ENCODE results near the gene AURKA. TPM values are rescaled to one million over a fixed set of nuclear protein-coding genes. Genes with fewer than 3 reads are reported as not detected.
A peak's percentile ranks its signal among the peaks of the same experiment; 100 is the strongest.

Gene AURKA
- polyA plus RNA-seq, 1 donor from 2014 or later: 0.95 TPM

DNA sequence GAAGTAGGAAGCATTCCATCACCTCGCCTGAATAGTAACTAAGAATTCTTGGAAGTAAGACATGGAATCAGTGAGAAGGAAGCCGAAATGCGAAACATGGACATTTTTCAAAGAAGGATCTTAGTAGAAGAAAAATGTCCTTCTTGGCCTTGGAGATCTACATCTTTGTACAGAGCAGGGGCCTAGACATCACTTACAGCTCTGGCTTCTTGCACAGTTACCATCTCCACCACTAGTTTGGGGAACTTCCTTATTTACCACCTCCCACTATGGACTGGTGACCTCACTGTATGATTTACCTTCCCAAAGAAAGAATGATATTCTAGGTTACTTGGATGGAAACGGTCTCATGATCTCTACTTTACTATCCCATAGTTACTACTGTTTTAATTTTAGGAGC, 35.8 kb upstream of the AURKA start:
- peaks cover 8 to 19% (median 15%) of the 10 kb centered on the region in 3 donors for H3K4me1 Mint-ChIP-seq
- H3K9me3 Mint-ChIP-seq: peaks cover 0 to 1% (median 0%) of the 10 kb centered on the region in 3 donors
- H3K27me3 Mint-ChIP-seq: peaks cover 11% of the 10 kb centered on the region
- no peak overlapping the region for H3K4me3 Mint-ChIP-seq
- H3K36me3 Mint-ChIP-seq: no peaks in the 10 kb centered on the region
- no peak overlapping the region for H3K27ac Mint-ChIP-seq

DNA sequence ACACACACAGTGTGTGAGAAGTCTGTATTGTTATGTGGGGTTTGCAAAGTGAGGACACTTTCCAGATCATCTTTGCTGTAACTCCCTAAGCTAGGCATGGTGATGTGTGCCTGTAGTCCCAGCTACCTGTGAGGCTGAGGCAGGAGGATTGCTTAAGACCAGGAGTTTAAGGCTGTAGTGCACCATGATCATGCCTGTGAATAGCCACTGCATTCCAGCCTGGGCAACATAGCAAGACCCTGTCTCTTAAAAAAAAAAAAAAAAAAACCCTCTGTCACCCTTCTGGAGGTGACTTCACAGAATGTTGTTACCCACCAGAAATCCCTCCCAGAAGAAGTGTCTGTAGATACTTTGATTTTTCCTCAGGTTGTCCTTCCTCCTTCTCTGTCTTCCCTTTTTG, 34.9 kb upstream of the AURKA start:
- H3K27ac Mint-ChIP-seq: peak overlapping the region in 1 of 3 donors; percentile 39
- H3K4me1 Mint-ChIP-seq: peaks cover 8 to 19% (median 15%) of the 10 kb centered on the region in 3 donors
- no peak overlapping the region for H3K4me3 Mint-ChIP-seq
- H3K9me3 Mint-ChIP-seq: peaks cover 0 to 1% (median 0%) of the 10 kb centered on the region in 3 donors
- no peaks in the 10 kb centered on the region for H3K36me3 Mint-ChIP-seq
- H3K27me3 Mint-ChIP-seq: peaks cover 11% of the 10 kb centered on the region

DNA sequence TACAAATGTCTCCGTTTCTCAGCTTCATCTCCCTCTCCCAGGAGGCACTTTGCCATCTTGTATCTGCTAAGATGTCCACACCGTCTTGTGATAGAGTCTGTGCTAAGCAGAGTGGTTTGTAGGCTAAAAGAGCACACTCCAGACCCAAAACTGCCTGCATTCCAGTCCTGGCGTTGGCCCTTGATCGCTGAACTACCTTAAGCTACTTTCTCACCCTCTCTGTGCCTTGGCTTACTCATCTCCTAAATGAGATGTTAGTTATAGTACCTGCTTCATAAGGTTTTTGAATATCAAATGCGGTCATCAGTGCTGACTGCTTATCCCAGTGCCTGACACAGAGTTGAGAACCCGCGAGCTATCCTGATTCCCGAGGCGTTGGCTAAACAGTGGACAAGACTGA, 34.0 kb upstream of the AURKA start:
- Mint-ChIP-seq H3K36me3 (no peaks in the 10 kb centered on the region), H3K27ac (no peak overlapping the region), H3K27me3 (peaks cover 11% of the 10 kb centered on the region), H3K9me3 (peaks cover 0 to 1% (median 0%) of the 10 kb centered on the region in 3 donors), H3K4me3 (no peak overlapping the region), H3K4me1 (peaks cover 8 to 19% (median 15%) of the 10 kb centered on the region in 3 donors)

DNA sequence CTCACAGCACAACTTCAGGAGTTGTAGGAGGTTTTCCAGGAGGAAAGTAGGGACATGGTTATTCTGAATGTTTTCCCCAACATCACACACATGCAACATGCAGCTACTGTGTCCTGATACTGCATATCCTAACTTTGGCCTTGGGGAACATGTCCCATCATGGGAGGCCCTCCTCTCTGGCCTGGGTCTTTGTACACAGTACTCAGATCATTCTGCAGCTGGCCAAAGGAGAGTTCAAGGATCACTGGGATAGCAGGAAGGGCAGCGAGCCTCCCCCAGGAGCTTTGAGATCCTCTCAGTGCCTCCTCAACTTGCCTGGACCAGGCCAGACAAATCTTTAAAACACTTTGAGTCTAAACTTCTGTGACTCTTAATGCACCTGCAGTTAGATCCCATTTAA, 32.9 kb upstream of the AURKA start:
- Mint-ChIP-seq H3K27ac (no peak overlapping the region), H3K9me3 (peaks cover 0 to 1% (median 0%) of the 10 kb centered on the region in 3 donors), H3K27me3 (peaks cover 6% of the 10 kb centered on the region), H3K4me3 (no peak overlapping the region), H3K4me1 (peaks cover 8 to 14% (median 13%) of the 10 kb centered on the region in 3 donors), H3K36me3 (no peaks in the 10 kb centered on the region)

DNA sequence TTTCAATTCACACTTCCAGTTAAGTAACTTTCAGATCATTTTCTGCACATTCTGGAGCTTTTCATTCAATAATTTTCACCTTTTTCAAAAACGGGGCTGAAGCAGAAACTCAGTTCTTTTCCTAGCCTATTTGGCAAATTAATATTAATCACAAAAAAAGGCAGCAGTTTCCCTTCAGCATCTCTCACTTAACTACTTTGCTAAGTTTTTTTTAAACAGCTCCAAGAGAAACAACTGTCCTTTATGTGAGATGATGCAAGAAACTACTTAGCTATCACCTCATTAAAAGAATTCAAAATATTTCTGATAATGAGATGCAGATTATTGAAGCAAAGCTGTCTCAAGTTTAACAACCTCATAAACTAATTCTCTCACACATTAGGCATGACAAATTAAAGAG, 31.9 kb upstream of the AURKA start:
- peaks cover 0 to 6% (median 3%) of the 10 kb centered on the region in 3 donors for H3K4me1 Mint-ChIP-seq
- H3K36me3 Mint-ChIP-seq: no peaks in the 10 kb centered on the region
- H3K27me3 Mint-ChIP-seq: no peaks in the 10 kb centered on the region
- no peak overlapping the region for H3K27ac Mint-ChIP-seq
- no peaks in the 10 kb centered on the region for H3K9me3 Mint-ChIP-seq
- no peak overlapping the region for H3K4me3 Mint-ChIP-seq

DNA sequence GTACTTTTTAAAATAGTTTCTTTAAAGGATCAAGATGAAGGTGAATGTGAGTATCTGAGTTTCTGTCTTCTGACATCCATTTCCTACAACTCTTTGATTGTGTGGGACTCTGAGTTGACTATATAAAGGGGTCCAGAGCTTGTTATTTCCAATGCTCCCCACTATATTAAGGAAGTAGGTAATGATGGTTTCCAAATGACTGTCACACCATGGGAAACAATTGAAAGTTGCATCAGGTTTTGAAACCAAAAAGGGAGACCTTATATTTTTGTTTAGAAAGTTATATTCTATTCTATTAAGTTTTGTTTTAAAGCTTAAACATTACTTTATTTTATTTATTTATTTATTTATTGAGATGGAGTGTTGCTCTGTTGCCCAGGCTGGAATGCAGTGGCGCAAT, 31.2 kb upstream of the AURKA start:
- H3K27ac Mint-ChIP-seq: no peak overlapping the region
- H3K36me3 Mint-ChIP-seq: no peaks in the 10 kb centered on the region
- peaks cover 0 to 5% (median 0%) of the 10 kb centered on the region in 3 donors for H3K4me1 Mint-ChIP-seq
- no peaks in the 10 kb centered on the region for H3K9me3 Mint-ChIP-seq
- no peak overlapping the region for H3K4me3 Mint-ChIP-seq
- no peaks in the 10 kb centered on the region for H3K27me3 Mint-ChIP-seq

DNA sequence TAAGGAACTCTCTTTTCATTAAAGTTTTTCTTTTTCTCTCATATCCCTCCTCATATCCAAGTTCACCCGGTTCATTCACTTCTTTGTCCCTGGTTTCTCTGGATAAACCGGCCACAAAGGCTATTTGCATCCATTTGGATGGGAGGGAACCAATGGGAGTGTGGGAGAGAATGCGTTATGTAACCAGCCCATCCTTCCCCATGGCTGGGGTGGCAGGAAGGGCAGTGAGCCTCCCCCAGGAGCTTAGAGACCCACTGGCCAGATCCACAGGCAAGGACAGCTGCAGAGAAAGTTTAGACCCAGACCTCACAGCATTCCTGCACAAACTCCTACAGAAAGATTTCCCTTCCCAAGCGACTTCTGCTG, 30.8 kb upstream of the AURKA start:
- Mint-ChIP-seq H3K4me1 (peaks cover 0 to under 1% (median 0%) of the 10 kb centered on the region in 3 donors), H3K27me3 (no peaks in the 10 kb centered on the region), H3K9me3 (no peaks in the 10 kb centered on the region), H3K27ac (no peak overlapping the region), H3K4me3 (no peak overlapping the region), H3K36me3 (no peaks in the 10 kb centered on the region)

DNA sequence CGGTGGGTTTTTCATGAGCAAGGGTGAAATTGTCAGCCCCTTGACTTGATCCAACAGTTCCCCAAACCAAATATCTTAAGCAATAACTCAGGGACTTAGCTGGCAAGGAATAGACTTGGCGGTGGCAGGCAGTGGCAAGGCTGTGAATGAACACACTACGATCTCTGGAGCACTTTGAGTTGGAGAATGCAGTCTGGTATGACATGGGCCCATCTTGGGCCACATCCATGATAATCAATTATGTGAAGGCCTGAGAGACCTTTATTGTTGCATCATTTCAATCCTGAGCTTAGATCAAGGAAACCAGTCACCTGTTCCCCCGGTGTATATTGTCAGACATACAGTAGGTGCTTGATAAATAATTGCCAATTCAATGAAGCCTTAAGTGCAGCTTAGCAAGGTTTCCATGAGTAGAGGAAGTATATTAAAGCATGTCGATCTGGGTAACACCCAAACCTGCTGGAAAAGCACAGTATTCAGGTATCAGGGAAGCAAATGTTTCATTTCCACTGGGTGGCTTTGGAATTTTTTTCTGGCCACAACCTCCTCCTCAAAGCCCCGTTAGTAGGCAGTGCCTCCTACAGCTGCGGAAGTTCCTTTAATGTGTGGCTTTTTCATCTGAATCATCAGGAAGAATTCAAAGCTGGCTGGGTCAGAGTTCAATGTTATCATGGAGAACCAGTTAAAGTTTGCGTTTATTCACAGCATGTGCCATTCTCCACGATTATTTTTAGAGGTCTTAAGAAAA, 30.2 kb upstream of the AURKA start:
- Mint-ChIP-seq H3K4me1 (no peaks in the 10 kb centered on the region), H3K36me3 (peaks cover 3% of the 10 kb centered on the region), H3K9me3 (no peaks in the 10 kb centered on the region), H3K4me3 (no peak overlapping the region), H3K27ac (peak overlapping the region in 1 of 3 donors; percentile 1), H3K27me3 (no peaks in the 10 kb centered on the region)

DNA sequence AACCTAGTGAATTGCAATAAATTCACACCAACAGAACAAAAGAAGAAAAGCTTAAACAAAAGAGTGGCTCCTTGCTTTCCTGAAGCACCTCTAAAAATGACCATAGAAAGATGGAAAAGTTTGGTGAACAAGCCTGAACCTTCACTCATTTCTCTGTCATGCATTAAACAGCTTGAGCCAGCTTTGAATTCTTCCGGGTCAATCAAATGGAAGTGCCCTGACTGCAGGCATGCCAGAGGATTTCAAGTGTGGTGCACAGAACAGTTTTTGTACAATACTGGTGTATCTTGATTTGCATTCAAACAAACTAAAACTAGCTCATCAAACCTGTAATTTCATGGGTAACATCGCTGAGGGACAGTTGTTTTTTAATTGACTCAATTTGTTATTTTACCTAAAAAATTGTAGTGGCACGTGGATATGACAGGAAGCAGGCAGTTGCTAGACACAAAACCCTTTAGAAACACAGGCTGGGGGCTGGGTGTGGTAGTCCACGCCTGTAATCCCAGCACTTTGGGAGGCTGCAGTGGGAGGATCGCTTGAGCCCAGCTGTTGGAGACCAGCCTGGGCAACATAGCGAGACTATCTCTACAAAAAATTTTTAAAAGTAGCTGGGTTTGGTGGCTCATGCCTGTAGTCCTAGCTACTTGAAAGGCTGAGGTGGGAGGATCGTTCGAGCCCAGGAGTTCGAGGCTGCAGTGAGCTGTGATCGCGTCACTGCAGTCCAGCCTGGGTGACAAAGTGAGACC, 29.1 kb upstream of the AURKA start:
- peaks cover 4% of the 10 kb centered on the region for H3K36me3 Mint-ChIP-seq
- no peaks in the 10 kb centered on the region for H3K9me3 Mint-ChIP-seq
- H3K27ac Mint-ChIP-seq: peak overlapping the region in 1 of 3 donors; percentile 4
- H3K4me1 Mint-ChIP-seq: no peaks in the 10 kb centered on the region
- H3K27me3 Mint-ChIP-seq: no peaks in the 10 kb centered on the region
- no peak overlapping the region for H3K4me3 Mint-ChIP-seq

DNA sequence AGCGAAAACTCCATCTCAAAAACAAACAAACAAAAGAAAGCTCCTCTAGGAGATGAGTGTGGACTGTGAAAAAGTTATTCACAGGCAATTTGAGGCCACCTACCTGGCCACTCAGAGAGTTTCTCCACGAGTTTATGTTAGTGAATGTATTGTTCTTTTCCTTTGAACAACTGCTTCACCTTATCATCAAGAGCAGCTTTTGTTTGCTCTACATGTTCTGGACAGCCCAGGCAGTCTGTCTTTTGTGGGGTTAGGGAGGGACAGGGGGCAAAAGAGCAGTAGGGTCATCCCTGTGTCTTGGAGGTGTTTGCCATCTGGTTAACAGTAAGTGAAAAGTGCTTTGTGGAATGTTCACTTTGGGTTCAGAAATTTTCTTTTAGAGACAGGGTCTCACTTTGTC, 28.0 kb upstream of the AURKA start:
- H3K27me3 Mint-ChIP-seq: no peaks in the 10 kb centered on the region
- peaks cover 4% of the 10 kb centered on the region for H3K36me3 Mint-ChIP-seq
- H3K9me3 Mint-ChIP-seq: no peaks in the 10 kb centered on the region
- H3K4me3 Mint-ChIP-seq: no peak overlapping the region
- H3K4me1 Mint-ChIP-seq: no peaks in the 10 kb centered on the region
- H3K27ac Mint-ChIP-seq: no peak overlapping the region

DNA sequence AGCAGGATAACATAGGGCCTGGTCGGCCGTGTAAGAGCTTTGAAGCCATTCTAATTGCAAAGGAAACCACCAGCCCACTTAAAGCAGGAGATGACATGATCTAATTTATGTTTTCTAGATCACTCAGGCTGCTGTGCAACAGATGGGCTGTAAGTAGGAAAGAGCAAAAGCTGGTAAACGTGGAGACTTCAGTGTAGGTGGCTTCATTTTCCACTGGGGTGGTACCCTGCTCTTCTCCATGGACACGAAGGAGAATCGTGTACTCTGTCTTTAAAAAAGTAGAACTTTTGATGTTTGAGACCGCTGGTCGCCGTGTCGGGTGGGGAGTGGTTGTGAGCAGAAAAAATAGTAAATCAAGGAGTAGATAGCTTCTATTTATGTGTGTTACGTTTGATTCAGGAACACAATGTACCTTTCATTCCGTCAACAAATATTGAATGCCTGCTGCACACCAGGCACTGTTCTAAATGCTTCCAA, 26.4 kb upstream of the AURKA start:
- Mint-ChIP-seq H3K36me3 (peaks cover 4% of the 10 kb centered on the region), H3K27ac (no peak overlapping the region), H3K9me3 (no peaks in the 10 kb centered on the region), H3K4me1 (no peaks in the 10 kb centered on the region), H3K27me3 (no peaks in the 10 kb centered on the region), H3K4me3 (no peak overlapping the region)

DNA sequence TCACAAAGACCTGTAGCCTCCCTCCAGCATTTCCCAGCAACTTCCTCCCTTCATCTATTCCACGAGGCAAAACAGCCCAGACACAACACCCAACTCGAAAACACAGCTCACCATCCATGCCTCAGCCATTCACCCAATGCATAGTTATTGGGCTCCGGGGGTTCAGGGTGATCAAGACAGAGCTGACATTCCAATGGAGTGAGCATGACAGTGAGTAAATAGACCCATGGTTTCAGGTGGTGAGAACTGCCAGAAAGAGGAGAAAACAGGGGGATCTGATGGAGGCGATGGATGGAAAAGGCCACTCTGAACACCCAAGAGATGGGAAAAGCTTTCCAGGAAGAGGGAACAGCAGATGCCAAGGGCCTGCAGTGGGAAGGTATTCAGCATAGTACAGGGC, 25.9 kb upstream of the AURKA start:
- H3K4me3 Mint-ChIP-seq: peak overlapping the region in 1 of 4 donors; percentile 56
- peaks cover 4% of the 10 kb centered on the region for H3K36me3 Mint-ChIP-seq
- peaks cover 0 to under 1% (median 0%) of the 10 kb centered on the region in 3 donors for H3K4me1 Mint-ChIP-seq
- no peaks in the 10 kb centered on the region for H3K9me3 Mint-ChIP-seq
- no peaks in the 10 kb centered on the region for H3K27me3 Mint-ChIP-seq
- peak overlapping the region in 1 of 3 donors; percentile 49 for H3K27ac Mint-ChIP-seq

DNA sequence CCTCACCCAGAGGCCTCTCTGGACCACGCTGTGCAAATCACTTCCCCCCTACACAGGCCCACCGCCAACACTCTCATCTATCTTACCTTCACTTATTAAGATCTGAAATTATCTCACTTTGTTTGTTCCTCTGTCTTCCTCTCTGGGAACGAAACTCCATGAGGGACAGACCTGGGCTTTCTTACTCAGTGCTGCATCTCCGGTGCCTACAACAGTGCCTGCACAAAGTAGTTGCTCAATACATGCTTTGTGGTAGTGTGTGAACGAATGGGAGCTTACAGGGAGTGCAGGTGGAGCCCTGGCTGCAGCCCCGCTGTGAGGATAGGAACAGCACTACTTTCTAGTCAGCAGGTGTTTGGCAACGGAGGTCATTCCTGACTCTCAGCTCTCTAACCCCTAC, 25.4 kb upstream of the AURKA start:
- peak overlapping the region in 1 of 3 donors; percentile 49 for H3K27ac Mint-ChIP-seq
- H3K36me3 Mint-ChIP-seq: peaks cover 4% of the 10 kb centered on the region
- H3K4me3 Mint-ChIP-seq: no peak overlapping the region
- H3K4me1 Mint-ChIP-seq: peaks cover 0 to 4% (median under 1%) of the 10 kb centered on the region in 3 donors
- no peaks in the 10 kb centered on the region for H3K9me3 Mint-ChIP-seq
- no peaks in the 10 kb centered on the region for H3K27me3 Mint-ChIP-seq

DNA sequence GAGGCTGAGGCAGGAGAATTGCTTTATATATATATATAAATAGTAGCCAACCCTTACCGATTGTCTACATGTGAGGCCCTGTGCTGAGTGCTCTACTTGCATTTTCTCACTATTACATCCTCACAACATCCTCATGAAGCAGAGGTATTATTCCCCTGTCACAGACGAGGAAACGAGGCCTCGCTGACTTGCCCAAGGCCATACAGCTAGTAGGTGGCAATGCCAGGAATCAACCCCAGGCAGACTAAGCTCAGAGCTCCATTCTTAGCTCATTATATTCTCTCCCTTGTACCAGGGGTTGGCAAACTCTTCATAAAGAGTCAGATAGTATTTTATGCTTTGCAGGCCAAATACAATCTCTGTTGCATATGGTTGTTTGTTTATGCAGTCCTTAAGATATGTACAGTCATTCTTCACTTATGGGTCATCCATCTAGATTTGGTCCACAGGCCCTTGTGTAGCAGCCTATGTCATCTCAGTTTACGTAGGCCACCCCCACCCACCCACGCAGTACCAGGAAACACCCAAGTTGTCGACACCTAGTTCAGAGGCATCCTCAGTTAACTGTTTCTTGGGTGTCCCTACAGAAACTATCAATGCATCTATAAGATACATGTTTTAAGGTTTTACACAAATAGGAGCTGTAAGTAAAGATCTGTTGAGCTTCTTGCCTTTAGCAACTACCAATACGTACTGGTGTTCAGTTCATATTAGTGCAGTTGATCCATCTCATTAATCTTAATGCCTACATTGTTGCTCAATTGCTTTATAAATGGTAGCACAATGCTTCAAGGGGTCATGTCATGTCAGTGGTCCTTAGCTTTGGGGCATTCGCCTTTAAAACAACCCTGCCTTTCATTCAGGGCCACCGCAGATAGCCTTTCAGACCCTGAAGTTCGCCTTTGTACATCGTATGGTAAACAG, 23.1 kb upstream of the AURKA start:
- Mint-ChIP-seq H3K36me3 (peaks cover 4% of the 10 kb centered on the region), H3K9me3 (no peaks in the 10 kb centered on the region), H3K4me1 (peaks cover 8 to 11% (median 10%) of the 10 kb centered on the region in 3 donors), H3K4me3 (no peak overlapping the region), H3K27ac (no peak overlapping the region), H3K27me3 (no peaks in the 10 kb centered on the region)

DNA sequence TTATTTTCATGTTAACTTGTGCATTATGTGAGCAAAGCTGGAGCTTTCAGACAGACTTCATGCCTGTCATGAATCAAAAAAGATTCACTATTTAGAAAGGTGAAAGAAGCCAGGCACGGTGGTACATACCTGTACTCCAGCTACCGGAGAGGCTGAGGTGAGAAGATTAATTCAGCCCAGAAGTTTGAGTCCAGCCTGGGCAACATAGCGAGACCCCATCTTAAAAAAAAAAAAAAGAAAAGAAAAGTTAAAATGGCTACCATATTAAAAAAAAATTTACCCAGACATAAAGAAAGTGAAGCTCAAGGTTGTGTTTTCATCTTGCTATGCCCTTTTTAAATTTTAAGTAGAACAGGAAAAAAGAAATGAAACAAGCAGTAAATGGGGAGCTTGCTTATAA, 20.9 kb upstream of the AURKA start:
- H3K9me3 Mint-ChIP-seq: no peaks in the 10 kb centered on the region
- H3K27ac Mint-ChIP-seq: peak overlapping the region in 1 of 3 donors; percentile 41
- peaks cover 8 to 11% (median 10%) of the 10 kb centered on the region in 3 donors for H3K4me1 Mint-ChIP-seq
- peak overlapping the region in 2 of 4 donors; percentile 54 to 62 for H3K4me3 Mint-ChIP-seq
- H3K36me3 Mint-ChIP-seq: peaks cover 4% of the 10 kb centered on the region
- no peaks in the 10 kb centered on the region for H3K27me3 Mint-ChIP-seq

All from IgD-negative memory B cell (primary cell).